Activated T-helper 17 cell treated with anti-CD3 and anti-CD28 coated beads, Interleukin-2, amount 50 U/mL, for 72 hours (primary cell): ENCODE data around the gene FHAD1. TPM values are rescaled to one million over a fixed set of nuclear protein-coding genes. Genes with fewer than 3 reads are reported as not detected.

ENCODE experiments used
- ATAC-seq: fragments of 150-1000 bp; cut with Tn5 transposase; replicated peaks from 2 replicates; pipeline ENCODE4 v1.10.0; 2021; ENCODE audit warnings: mild to moderate bottlenecking, moderate library complexity
- H3K27ac Mint-ChIP-seq: one replicate; pipeline ENCODE4 v1.8.0; 2022; ENCODE audit warnings: mixed read lengths
- H3K27me3 Mint-ChIP-seq: one replicate; pipeline ENCODE4 v1.8.0; 2022; ENCODE audit warnings: mixed read lengths
- H3K36me3 Mint-ChIP-seq: one replicate; pipeline ENCODE4 v1.8.0; 2022; ENCODE audit warnings: low read depth, mild to moderate bottlenecking, mixed read lengths
- H3K4me1 Mint-ChIP-seq: one replicate; pipeline ENCODE4 v1.8.0; 2022; ENCODE audit warnings: mixed read lengths
- H3K4me3 Mint-ChIP-seq: one replicate; pipeline ENCODE4 v1.8.0; 2022; ENCODE audit warnings: mild to moderate bottlenecking, mixed read lengths
- H3K9me3 Mint-ChIP-seq: one replicate; pipeline ENCODE4 v1.8.0; 2022; ENCODE audit warnings: mixed read lengths
- total RNA-seq, 2 donors: library from RNA; stranded (reverse); gene quantifications; one replicate each; pipeline ENCODE4 v1.2.3, GENCODE V29; 2022

FHAD1 gene
- total RNA-seq, 2 donors from 2014 or later: not detected

GRCh38 chr1:15272009-15272781 is 25.2 kb downstream of the FHAD1 start:
- Mint-ChIP-seq H3K27ac (no peak overlapping the region), H3K4me1 (no peaks in the 10 kb centered on the region)

GRCh38 chr1:15272782-15273127 is 25.7 kb downstream of the FHAD1 start:
- no peaks in the 10 kb centered on the region for H3K4me1 Mint-ChIP-seq
- peaks cover 31% of the 10 kb centered on the region for H3K27me3 Mint-ChIP-seq
- no peak overlapping the region for H3K4me3 Mint-ChIP-seq
- ATAC-seq: no peak
- no peak overlapping the region for H3K27ac Mint-ChIP-seq
- H3K36me3 Mint-ChIP-seq: no peaks in the 10 kb centered on the region
- no peaks in the 10 kb centered on the region for H3K9me3 Mint-ChIP-seq

More at GRCh38 chr1:15272009-15272781, 25.2 kb downstream of the FHAD1 start:
- H3K27me3 Mint-ChIP-seq: peaks cover 32% of the 10 kb centered on the region
- H3K9me3 Mint-ChIP-seq: no peaks in the 10 kb centered on the region
- H3K36me3 Mint-ChIP-seq: no peaks in the 10 kb centered on the region
- ATAC-seq: peak; percentile 72
- no peak overlapping the region for H3K4me3 Mint-ChIP-seq

GRCh38 chr1:15273274-15273673 is 26.3 kb downstream of the FHAD1 start:
- ATAC-seq: no peak
- Mint-ChIP-seq H3K27me3 (peaks cover 31% of the 10 kb centered on the region), H3K9me3 (no peaks in the 10 kb centered on the region)

GRCh38 chr1:15275921-15276683 is 29.1 kb downstream of the FHAD1 start:
- peaks cover 30% of the 10 kb centered on the region for H3K27me3 Mint-ChIP-seq
- no peak overlapping the region for H3K27ac Mint-ChIP-seq
- H3K4me3 Mint-ChIP-seq: no peak overlapping the region
- no peaks in the 10 kb centered on the region for H3K36me3 Mint-ChIP-seq
- no peaks in the 10 kb centered on the region for H3K4me1 Mint-ChIP-seq
- no peaks in the 10 kb centered on the region for H3K9me3 Mint-ChIP-seq
- no peak for ATAC-seq

More at GRCh38 chr1:15273274-15273673, 26.3 kb downstream of the FHAD1 start:
- Mint-ChIP-seq H3K27ac (no peak overlapping the region), H3K4me3 (no peak overlapping the region), H3K36me3 (no peaks in the 10 kb centered on the region), H3K4me1 (no peaks in the 10 kb centered on the region)

- H3K4me1 Mint-ChIP-seq: no peaks in the 10 kb centered on the region
- H3K4me3 Mint-ChIP-seq: no peak overlapping the region
- no peak for ATAC-seq
- H3K9me3 Mint-ChIP-seq: no peaks in the 10 kb centered on the region
- H3K27ac Mint-ChIP-seq: no peak overlapping the region
- H3K36me3 Mint-ChIP-seq: no peaks in the 10 kb centered on the region
- H3K27me3 Mint-ChIP-seq: peaks cover 34% of the 10 kb centered on the region
Measured at GRCh38 chr1:15276691-15277446, 29.8 kb downstream of the FHAD1 start.

- Mint-ChIP-seq H3K4me3 (no peak overlapping the region), H3K27me3 (peaks cover 29% of the 10 kb centered on the region), H3K9me3 (no peaks in the 10 kb centered on the region), H3K4me1 (no peaks in the 10 kb centered on the region), H3K27ac (no peak overlapping the region), H3K36me3 (no peaks in the 10 kb centered on the region)
- no peak for ATAC-seq
Measured at GRCh38 chr1:15277447-15277838, 30.4 kb downstream of the FHAD1 start.

- peaks cover 24% of the 10 kb centered on the region for H3K27me3 Mint-ChIP-seq
- H3K4me3 Mint-ChIP-seq: no peak overlapping the region
- ATAC-seq: no peak
- no peaks in the 10 kb centered on the region for H3K9me3 Mint-ChIP-seq
- no peak overlapping the region for H3K27ac Mint-ChIP-seq
- H3K4me1 Mint-ChIP-seq: no peaks in the 10 kb centered on the region
- H3K36me3 Mint-ChIP-seq: no peaks in the 10 kb centered on the region
Measured at GRCh38 chr1:15277933-15278332, 30.9 kb downstream of the FHAD1 start.

GRCh38 chr1:15279576-15280230 is 32.7 kb downstream of the FHAD1 start:
- Mint-ChIP-seq H3K9me3 (no peaks in the 10 kb centered on the region), H3K4me3 (no peak overlapping the region), H3K36me3 (no peaks in the 10 kb centered on the region), H3K27ac (no peak overlapping the region), H3K4me1 (no peaks in the 10 kb centered on the region), H3K27me3 (peaks cover 22% of the 10 kb centered on the region)
- ATAC-seq: no peak

- Mint-ChIP-seq H3K4me3 (no peak overlapping the region), H3K9me3 (no peaks in the 10 kb centered on the region), H3K27me3 (peaks cover 21% of the 10 kb centered on the region), H3K27ac (no peak overlapping the region), H3K36me3 (no peaks in the 10 kb centered on the region), H3K4me1 (no peaks in the 10 kb centered on the region)
- ATAC-seq: no peak
Measured at GRCh38 chr1:15280416-15280815, 33.4 kb downstream of the FHAD1 start.

GRCh38 chr1:15282038-15282437 is 35.0 kb downstream of the FHAD1 start:
- Mint-ChIP-seq H3K27ac (no peak overlapping the region), H3K27me3 (peaks cover 20% of the 10 kb centered on the region), H3K4me1 (no peaks in the 10 kb centered on the region), H3K36me3 (no peaks in the 10 kb centered on the region), H3K4me3 (no peak overlapping the region), H3K9me3 (peaks cover 4% of the 10 kb centered on the region)
- ATAC-seq: no peak

GRCh38 chr1:15282810-15283474 is 35.9 kb downstream of the FHAD1 start:
- H3K27me3 Mint-ChIP-seq: peaks cover 23% of the 10 kb centered on the region
- H3K4me1 Mint-ChIP-seq: no peaks in the 10 kb centered on the region
- H3K36me3 Mint-ChIP-seq: no peaks in the 10 kb centered on the region
- H3K4me3 Mint-ChIP-seq: no peak overlapping the region
- no peak overlapping the region for H3K27ac Mint-ChIP-seq
- no peak for ATAC-seq
- H3K9me3 Mint-ChIP-seq: peaks cover 7% of the 10 kb centered on the region

GRCh38 chr1:15283526-15283925 is 36.5 kb downstream of the FHAD1 start:
- ATAC-seq: no peak
- no peaks in the 10 kb centered on the region for H3K36me3 Mint-ChIP-seq

GRCh38 chr1:15286452-15286851 is 39.4 kb downstream of the FHAD1 start:
- H3K27me3 Mint-ChIP-seq: peaks cover 22% of the 10 kb centered on the region
- no peak overlapping the region for H3K27ac Mint-ChIP-seq
- H3K9me3 Mint-ChIP-seq: peaks cover 7% of the 10 kb centered on the region
- no peak for ATAC-seq
- no peak overlapping the region for H3K4me3 Mint-ChIP-seq
- peaks cover 6% of the 10 kb centered on the region for H3K4me1 Mint-ChIP-seq
- H3K36me3 Mint-ChIP-seq: no peaks in the 10 kb centered on the region

More at GRCh38 chr1:15283526-15283925, 36.5 kb downstream of the FHAD1 start:
- no peak overlapping the region for H3K27ac Mint-ChIP-seq
- H3K9me3 Mint-ChIP-seq: peaks cover 7% of the 10 kb centered on the region
- peaks cover 23% of the 10 kb centered on the region for H3K27me3 Mint-ChIP-seq
- no peaks in the 10 kb centered on the region for H3K4me1 Mint-ChIP-seq
- H3K4me3 Mint-ChIP-seq: no peak overlapping the region
